Suppressor macrophage treated with lipopolysaccharide for 4 hours (primary cell): ENCODE measurements around the gene MBD6.

Experiments used
- DNase-seq: peaks from one replicate; pipeline ENCODE4 v3.0.0-alpha.2; 2020

The MBD6 gene

DNA sequence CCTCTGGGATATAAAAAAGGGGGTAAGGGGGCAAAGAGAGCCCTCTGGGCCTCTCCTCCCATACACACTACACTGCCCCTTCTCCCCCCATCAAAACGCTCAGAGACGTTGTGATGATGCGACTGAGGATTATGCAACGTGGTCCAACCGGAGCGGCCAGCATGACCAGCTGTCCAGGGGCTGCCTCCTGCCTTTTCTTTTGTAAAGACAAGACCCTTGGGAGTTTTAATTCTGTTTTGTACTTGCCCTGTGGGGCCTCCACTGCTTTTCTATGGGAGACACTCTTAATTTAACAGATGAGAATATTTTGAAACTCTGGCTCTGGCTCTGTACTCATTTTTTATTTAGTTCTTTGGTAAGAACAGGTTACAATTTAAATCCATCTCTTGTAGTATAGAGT lies 7.2 kb downstream of the MBD6 start:
- no peak for DNase-seq

DNA sequence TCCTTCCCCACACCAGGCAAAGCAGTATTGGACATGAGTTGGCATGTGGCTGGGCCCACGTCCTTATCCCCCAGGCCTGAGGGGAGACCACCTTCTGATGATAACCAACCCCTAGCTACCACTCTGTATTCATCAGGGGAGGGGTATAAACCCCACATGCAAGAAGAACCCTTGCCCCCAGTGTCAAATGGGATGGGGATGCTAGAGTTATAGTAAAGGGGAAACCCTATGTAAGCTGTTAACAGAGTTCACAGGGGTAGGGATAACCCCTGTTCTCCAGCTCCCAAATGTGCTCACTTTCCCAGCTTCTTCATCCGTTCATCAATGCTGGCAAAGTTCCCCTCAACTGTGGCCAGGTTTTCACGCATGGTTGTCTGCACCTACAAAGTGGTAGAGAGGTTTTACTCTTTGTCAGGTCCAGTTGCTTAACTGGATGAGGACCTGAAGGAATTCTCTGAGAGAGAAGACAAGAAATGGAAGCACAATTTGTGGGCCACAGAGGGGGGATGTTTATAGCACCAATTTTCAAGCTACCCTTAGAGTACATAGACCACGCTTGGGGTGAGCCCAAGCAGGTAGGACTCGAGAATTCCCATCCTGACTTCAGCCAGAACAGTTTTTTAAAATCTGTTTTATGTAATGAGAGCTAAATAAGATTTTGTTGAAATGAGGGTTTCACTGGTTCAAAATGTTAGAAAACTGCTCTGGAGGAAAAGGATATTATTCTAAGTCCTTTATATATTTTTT lies 7.9 kb downstream of the MBD6 start:
- no peak for DNase-seq

DNA sequence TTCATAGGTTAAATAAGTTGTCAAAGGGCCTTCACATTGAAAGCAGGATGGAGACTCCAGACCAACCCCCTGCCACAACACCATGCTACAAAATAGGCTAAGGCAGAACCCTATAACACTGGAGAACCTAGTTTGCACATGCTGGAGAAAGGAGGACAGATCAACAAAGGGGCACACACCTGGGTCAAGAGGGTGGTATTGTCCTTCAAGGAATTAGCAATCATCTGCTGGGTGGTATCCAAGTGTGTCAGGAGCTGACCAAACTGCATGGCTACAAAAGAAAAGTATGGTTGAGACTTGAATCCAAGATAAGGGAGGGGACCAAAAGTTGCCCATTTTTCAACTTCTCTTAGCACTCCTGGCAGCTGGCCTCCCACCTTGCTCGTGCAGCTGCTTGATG lies 9.2 kb downstream of the MBD6 start:
- no peak for DNase-seq

DNA sequence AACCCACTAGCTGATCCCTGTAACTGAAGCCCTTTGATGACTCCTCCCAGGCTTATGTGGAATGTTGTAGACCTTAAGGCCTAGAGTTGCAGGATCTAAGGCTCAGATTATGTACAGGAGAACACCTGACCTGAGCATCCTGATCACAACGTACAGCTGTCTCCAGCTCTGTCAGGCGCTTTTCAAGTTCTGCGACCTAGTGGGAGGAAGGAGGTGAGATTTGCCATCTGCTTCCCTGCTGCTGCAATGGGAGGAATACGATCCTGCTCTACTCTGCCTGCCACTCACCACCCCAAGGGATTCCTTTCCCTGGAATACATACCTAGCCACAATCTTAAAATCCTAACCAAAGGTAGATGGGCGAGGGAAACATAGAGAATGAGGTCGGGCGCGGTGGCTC lies 10.5 kb downstream of the MBD6 start:
- no peak for DNase-seq

DNA sequence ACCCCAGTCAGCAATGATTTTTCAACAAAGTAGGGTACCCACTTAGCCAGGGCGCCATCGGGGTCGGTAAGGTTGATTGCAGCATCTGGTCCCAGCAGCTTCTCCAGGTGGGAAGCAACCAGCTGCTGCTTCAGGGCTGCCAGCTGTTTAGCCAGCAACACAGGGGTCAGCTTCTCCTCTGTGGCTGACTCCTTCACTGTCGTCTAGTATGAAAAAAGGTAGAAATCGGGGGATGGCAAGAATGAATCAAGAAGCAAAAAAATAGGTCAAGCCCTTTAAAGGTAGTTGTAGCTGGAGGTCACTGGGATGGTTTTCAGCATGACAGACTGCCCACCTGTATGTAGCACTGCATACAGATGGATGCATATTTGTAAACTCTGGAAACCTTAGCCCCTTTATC lies 11.6 kb downstream of the MBD6 start:
- no peak for DNase-seq

DNA sequence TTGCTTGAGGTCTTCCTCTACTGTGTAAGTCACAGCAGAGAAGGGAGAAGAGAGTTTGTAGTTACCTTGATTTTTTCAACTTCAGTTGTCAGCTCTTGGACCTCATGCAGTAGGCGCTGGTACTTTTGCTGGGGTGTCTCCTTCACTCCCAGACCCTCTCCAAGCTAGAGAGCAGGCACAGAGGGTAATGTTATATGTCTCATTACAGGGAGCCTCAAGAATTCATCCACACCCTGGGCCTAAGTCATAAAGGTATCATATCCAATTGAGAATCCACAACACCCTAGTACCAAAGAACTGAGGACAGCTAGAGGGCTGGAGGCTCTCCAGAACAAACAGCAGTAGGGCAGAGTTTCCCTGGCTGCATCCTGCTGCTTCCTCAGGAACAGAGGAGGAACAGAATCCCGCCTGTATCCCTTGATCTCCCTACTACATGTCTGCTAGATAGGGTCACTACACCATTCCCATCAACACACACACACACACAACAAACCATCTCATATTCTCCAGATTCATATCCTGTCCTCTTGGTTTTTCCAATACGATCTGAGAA lies 12.4 kb downstream of the MBD6 start:
- DNase-seq, result no peak

DNA sequence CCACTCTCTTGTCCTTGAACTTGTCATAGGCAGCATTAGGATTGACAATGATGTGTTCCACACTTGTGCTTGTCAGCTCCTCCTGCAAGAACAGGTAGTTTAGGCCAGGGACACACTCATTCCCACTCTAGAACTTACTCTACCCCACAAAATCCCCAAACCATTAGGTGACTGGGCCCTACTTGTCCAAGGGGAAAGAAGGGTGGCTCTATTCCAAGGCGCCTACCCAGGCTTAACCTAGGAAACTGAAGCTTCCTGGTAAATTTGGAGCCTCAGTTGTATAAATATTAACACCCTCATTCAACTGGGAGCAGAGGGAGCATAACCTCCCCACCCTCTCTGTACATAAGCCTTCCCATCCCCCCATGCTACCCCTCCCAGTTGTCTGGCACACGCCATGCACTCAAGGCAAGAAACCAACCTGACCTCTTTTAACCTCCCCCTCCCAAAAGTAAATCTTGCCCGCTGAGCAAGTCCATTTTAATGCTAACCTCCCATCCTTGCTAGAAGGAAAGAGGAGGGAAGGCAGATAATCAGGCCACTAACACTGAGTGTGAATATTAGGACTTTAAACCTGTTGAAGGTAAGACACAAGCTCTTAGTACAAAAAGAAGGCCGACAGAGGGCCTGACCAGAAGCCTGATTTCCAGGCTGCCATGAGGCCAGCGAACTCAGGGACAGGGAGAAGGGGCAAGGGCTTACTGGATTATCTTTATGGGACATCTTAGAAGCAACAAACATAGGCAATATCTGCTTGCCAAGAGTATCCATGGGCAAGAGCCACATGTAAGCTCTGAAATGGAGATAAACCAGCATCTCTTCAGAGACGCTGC lies 13.4 kb downstream of the MBD6 start:
- DNase-seq, result no peak

DNA sequence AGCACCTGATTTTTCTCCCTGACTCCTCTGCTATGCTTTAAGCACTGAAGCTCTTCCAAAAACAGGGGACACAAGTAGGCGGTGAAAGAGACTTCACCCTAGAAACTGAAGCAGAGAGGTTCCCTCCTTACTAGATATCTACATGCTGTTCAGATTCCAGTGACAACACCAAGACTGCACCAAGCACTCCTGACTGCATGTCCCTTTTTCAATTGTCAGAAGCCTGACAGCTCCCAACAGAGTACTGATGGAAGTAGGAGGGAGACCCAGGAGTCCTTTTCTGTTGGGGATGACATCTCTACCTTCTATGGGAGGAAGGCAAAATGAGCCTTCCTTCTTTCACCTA lies 13.9 kb downstream of the MBD6 start:
- DNase-seq, result no peak

DNA sequence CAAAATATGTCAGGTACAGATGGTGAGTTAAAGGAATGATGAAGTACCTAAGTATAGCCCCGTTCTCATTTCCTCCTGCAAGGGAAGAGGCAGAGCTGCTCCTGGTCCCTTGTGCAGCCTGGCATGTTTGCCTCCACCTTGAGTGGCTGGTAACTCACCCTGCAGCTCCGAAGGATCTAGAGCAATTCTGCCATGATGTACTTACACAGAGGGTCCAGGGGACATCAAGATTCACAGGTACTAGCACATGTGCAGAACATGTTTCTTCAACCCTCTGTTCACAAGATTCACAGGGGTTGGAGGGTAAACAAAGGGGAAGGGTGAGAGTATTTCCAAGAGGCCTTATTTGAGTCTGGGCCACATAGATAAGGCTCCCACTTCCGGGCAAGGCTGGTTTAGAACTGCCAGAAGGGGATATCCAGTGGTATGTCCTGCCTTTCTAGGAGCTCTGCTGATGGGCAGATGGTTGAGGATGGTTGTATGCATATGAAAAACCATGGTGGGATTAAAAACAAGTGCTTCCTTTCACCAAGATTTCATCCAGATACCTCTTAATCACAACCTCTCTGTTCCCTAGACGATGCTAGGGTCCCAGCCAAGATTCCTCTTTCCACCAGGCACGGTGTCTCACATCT lies 16.6 kb downstream of the MBD6 start:
- DNase-seq, result no peak

DNA sequence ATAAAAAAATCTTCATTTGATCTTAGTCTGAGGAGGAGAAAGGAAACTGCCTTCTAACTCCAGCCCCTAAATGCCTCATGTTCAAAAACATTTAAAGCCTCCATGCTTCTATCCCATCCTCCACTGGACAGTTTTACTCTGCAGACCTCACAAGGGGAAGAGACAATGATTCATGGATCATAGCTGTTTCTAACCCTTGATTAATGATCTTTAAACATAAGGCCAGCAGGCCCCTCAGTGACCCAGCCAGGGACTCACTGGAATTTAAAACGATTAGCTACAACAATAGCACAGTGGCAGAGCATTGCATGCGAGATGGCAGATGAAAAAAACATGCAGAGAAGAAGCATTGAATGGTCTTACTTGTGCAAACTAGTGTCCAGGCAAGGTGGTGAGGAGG lies 18.4 kb downstream of the MBD6 start:
- no peak for DNase-seq

DNA sequence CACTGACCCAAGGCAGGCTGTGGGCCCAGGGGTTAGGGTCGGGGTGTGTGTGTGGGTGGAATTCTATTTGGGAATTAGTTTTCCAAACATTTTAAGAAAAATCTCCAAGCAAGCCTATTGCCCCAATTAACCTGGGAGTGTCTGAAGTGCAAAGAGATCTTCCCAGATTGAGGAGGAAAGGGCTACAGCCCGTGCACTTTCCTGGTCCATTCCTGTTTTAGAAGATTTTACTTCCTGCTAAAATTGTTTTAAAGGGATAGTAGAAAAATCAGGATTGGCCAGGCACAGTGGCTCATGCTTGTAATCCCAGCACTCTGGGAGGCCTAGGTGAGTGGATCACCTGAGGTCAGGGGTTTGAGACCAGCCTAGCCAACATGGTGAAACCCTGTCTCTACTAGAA lies 19.1 kb downstream of the MBD6 start:
- DNase-seq, result no peak

DNA sequence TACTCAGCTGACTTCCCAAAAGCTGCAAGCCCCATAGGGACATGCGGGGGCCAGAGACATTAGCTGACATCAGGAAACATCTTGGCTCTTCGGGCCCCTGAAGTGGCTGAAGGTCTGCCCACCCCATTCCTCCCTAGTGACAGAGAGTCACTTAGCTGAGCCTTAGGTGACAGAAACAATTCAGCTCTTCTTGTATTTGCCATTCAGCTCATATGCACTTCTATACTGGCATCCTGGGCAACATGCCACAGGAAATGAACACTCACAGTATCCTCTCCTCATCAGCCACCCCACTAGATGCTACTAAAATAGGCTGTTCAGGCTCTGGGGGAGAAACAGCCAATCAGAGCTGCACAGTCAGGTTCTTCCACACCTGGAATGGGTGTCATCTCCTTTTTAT lies 21.0 kb downstream of the MBD6 start:
- DNase-seq, result no peak

DNA sequence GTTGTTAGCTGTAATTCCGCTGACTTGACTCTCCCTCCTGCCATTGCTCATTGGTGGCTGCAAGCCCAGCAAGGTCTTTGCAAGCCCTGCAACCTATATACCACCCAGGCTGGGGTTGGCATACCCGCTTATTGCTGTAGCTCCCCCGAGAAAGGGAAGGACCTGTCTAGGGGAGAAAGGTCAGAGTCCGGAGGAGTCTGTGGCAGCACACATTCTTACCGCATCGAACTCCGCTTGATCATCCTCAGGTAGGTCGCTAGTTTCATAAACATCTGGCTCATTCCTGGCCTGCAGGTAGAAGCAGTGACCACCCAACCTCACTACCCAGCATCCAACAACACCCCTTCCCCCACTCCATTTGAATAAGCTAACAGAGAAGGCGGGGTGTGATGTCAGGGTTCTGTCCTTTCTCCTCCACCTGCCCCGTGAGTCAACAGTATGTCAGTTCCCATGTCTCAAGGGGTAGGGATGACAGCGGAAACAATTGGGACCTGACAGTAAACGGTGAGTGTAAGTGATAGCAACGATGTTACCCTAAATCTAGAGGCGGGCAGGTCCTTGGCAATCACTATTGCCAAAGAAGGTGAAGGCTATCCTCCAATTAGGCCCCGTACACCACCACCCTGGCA lies 23.3 kb downstream of the MBD6 start:
- DNase-seq, result no peak

DNA sequence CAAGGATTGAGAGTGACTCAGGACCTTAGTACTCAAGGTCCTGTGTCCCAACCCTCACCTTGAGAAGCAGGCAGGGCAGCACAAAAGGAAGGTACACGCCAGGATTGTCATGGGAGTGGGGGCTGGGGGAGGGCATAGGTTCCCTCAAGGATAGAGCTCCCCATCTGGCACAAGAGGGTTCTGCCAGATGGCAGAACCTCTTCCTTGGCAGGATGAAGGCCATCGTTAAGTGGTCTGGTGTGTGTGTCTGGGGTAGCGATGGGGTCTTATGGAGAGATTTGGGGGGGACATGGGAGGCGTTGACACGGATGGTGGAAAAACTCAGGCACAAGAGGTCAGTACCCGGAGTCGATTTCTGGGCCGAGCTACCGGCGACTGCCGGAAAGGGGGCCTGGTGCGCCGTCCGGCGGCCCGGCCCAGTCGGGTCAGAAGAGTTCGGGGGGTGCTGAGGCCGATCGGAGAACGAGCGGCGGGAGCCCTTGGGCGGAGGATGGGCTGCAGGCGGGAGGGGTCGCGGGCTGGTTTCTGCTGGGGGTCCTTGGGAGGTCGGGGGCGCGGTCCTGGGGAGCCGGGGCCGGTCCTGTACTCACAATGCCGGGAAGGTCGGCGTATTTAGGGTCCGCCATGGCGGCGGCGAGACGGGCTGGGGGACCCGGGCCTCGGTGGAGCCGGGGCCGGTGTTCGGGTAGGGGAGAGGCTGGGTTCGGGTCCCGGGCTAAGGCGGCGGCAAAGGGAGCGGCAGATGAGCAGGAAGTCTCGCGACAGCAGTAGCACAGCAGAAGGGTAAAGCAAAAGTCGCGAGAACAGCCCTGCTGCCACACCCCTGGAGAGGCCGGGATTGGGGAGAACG lies 24.0 kb downstream of the MBD6 start, which contains the start of gene DCTN2:
TSS of gene DCTN2 (minus strand) at position 755 of the 850 bp plus-strand sequence. CDS start at position 626, 129 bp downstream.
- DNase-seq, result peak; percentile 98

DNA sequence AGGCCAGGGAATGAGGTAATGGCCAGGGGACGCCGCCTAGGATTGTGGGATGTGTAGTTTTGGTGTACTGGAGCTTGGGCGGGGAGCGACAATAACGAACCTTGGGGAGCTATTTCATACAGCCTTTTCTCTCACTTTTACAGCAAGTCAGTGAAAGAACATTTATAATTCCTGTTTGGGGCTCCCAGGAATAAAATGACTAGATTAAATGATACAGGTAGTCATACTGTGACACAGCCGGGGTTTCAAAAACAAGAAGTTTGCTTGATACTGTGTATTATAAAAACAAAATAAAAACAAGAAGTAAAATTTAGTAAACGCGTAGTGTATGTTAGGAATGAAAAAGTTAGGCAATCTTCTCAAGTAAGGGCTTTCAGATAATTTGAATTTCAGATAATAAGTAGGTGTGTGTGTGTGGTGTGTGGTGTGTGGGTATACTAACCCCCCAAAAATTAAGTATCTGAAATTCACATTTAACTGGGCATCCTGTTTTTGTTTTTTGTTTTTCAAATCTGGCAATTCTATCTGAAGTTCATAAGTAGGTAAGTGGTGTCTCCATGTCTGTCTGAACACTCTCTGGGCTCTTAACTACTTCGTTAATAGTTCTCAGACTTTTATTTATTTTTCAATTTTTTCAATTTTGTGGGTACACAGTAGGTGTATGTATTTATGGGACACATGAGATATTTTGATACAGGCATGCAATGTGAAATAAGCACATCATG lies 24.8 kb downstream of the MBD6 start:
- DNase-seq, result no peak

DNA sequence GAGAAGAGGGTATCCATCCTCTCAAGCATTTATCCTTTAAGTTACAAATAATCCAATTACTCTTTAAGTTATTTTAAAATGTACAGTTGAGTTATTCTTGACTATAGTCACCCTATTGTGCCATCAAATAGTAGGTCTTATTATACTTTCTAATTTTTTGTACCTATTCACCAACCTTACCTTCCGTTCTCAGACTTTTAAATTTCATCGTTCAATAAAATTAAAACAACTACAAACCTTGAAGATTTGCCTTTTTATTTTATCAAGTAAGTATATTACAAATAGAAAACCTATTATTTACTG lies 25.3 kb downstream of the MBD6 start:
- no peak for DNase-seq

DNA sequence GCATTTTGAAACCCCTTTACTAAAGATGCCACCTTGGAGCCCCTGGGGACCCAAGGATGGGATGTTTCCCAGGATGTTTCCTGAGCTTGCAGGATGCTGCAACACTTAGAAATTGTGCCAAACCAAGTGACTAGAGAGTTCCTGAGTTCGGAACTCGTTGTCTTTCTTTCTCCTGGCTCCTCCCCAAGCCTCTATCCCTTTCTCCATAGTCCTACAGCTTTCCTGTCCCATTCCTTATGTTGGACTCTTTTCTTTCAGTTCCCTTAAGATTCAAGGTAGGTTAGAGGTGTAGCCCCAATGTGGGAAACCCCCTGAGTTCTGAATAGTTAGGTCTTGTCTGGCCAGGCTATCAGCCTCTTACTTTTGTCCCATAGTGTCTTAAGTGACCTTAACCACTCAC lies 25.9 kb downstream of the MBD6 start:
- no peak for DNase-seq

DNA sequence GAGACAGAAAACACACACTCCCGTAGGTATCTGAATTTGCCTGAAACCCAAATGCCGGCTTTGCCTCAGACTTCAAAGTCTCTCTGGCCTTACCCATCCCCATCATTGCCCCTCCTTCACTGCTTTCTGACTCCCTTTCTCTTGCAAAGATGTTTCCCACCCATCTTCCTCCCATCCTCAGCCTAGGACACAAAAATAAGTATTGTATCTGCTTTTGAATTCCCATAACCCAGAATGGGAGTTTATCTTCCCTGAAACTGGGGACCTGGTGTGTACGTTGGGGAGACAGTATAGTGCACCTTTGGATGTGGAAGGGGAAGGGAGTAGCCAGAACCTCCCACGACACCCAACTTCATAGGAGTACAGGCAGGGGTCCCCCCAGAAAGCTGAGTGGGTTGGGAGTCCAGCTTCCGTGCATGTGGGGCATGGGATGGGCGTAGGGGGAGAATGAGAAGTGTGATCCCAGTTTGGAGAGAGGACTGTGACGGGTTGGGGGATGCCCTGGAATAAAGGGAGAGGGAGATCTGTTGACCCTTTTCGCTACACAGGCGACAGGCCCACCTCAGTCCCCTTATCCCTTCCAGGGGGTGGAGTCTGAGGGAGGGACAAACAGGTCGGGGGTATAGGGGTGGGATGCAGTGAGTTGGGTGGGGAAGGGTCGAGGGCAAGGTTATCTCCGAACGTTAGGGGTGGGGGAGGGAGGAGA lies 26.7 kb downstream of the MBD6 start:
- no peak for DNase-seq

DNA sequence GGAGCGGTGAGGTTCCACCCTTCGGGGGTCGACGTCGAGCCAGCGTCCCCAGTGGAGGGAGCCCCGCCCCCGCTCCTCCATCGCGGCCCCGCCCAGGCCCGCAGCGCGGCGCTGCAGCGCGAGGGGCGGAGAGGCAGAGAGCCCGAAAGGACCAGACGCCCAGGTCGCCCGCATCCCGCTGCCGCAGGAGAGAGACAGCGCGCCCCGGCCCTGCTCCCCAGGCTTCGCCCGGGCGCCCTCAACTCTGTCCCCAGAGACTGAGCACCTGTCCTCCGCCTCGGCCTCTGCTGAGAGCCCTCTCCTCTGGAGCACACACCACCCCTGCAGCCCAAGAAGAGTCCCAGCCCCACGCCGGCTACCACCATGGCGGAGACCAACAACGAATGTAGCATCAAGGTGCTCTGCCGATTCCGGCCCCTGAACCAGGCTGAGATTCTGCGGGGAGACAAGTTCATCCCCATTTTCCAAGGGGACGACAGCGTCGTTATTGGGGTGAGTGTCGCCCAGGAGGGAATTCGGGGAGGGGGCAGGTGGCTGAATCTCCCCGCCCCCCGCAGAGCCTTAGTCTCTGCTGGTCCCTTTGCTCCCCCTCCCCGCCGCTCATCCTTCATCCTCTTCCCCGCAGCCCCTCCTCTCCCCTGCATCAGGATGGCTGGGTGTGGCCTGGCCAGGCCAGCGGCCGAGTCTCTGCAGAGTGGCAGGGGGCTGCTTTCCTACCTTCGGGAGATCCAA lies 27.5 kb downstream of the MBD6 start, which contains the start of gene KIF5A:
TSS of gene KIF5A (plus strand) at position 136 of the 732 bp plus-strand sequence. CDS start at position 364, 228 bp downstream.
- DNase-seq, result no peak
